Measurements from ENCODE around the gene LFNG.

Gene LFNG

GRCh38 chr7:2576742-2577491 lies 57.3 kb downstream of the LFNG start:
- no peak overlapping the region for H3K4me3 ChIP-seq (replicated peaks; ENCODE audit: low read depth, low read length)
- TF ChIP-seq CTCF (IDR thresholded peaks at IDR 0.05; ENCODE audit: low read depth, low read length, missing control alignments): no peak
- DNase-seq (ENCODE audit: extremely low read depth, low read depth): no peak

All from HFF-Myc (cell line).